GM19438 (cell line): Measurements from ENCODE around the gene ZBTB2.
A peak's percentile ranks its signal among the peaks of the same experiment; 100 is the strongest.

Experiments used
- ATAC-seq: cut with Tn5 transposase; IDR thresholded peaks from one replicate; pipeline ENCODE4 v1.9.1; 2021; ENCODE audit warnings: low read depth; ENCODE audit not compliant: unreplicated experiment

The ZBTB2 gene

GRCh38 chr6:151391471-151392413 lies at the start of gene ZBTB2:
Gene ZBTB2, minus strand, starts transcription at chr6:151391559. Its CDS starts 17,922 bp downstream, at chr6:151373637.
- ATAC-seq: peak; percentile 12

- ATAC-seq: no peak
Measured at GRCh38 chr6:151440930-151441329, 49.6 kb upstream of the ZBTB2 start.

- ATAC-seq: peak; percentile 55
Measured at GRCh38 chr6:151440498-151440897, 49.1 kb upstream of the ZBTB2 start.

GRCh38 chr6:151437401-151437800 lies 46.0 kb upstream of the ZBTB2 start:
- ATAC-seq: no peak

GRCh38 chr6:151436802-151437201 lies 45.4 kb upstream of the ZBTB2 start:
- ATAC-seq: no peak

- ATAC-seq: no peak
Measured at GRCh38 chr6:151436300-151436699, 44.9 kb upstream of the ZBTB2 start.

GRCh38 chr6:151434369-151434768 lies 43.0 kb upstream of the ZBTB2 start:
- no peak for ATAC-seq

GRCh38 chr6:151432651-151433050 lies 41.3 kb upstream of the ZBTB2 start:
- ATAC-seq: no peak

- no peak for ATAC-seq
Measured at GRCh38 chr6:151431337-151431736, 40.0 kb upstream of the ZBTB2 start.

- no peak for ATAC-seq
Measured at GRCh38 chr6:151430886-151431285, 39.5 kb upstream of the ZBTB2 start.

- ATAC-seq: no peak
Measured at GRCh38 chr6:151428093-151428735, 36.9 kb upstream of the ZBTB2 start.

GRCh38 chr6:151425561-151425960 lies 34.2 kb upstream of the ZBTB2 start:
- no peak for ATAC-seq

- no peak for ATAC-seq
Measured at GRCh38 chr6:151422981-151423380, 31.6 kb upstream of the ZBTB2 start.

GRCh38 chr6:151417477-151417876 lies 26.1 kb upstream of the ZBTB2 start:
- no peak for ATAC-seq

GRCh38 chr6:151414641-151415260 lies 23.4 kb upstream of the ZBTB2 start:
- no peak for ATAC-seq

- ATAC-seq: no peak
Measured at GRCh38 chr6:151413372-151414145, 22.2 kb upstream of the ZBTB2 start.

- ATAC-seq: no peak
Measured at GRCh38 chr6:151412909-151413308, 21.6 kb upstream of the ZBTB2 start.

GRCh38 chr6:151409679-151410078 lies 18.3 kb upstream of the ZBTB2 start:
- ATAC-seq: no peak

- ATAC-seq: peak; percentile 67
Measured at GRCh38 chr6:151409260-151409659, 17.9 kb upstream of the ZBTB2 start.

GRCh38 chr6:151408858-151409257 lies 17.5 kb upstream of the ZBTB2 start:
- ATAC-seq: peak; percentile 13

GRCh38 chr6:151403919-151404308 lies 12.6 kb upstream of the ZBTB2 start:
- ATAC-seq: no peak
